Endothelial cell of umbilical vein (primary cell): Measurements from ENCODE around the gene PABPN1.

ENCODE experiments used
- MAX ChIP-seq: IDR thresholded peaks from 2 replicates; pipeline ENCODE4 v1.6.1; 2011; ENCODE audit not compliant: insufficient read depth, insufficient read length
- POLR2AphosphoS5 ChIP-seq: IDR thresholded peaks from 2 replicates; pipeline ENCODE4 v1.6.1; 2012; ENCODE audit warnings: low read depth, mild to moderate bottlenecking, control low read depth, low read length, moderate library complexity; ENCODE audit not compliant: insufficient read depth
- TF ChIP-seq, protein P1 (sequence below), 2 donors: IDR thresholded peaks; 1 replicate in 1 of 2; 2 replicates in 1 of 2; pipeline ENCODE4 v1.5.1; 2011; ENCODE audit warnings: low read length in 2 of 2, mild to moderate bottlenecking in 2 of 2, moderate library complexity in 2 of 2, control low read depth in 1 of 2, inconsistent platforms in 1 of 2, low read depth in 1 of 2; ENCODE audit not compliant: insufficient read depth in 1 of 2; ENCODE audit errors: extremely low read depth in 1 of 2

DNA sequence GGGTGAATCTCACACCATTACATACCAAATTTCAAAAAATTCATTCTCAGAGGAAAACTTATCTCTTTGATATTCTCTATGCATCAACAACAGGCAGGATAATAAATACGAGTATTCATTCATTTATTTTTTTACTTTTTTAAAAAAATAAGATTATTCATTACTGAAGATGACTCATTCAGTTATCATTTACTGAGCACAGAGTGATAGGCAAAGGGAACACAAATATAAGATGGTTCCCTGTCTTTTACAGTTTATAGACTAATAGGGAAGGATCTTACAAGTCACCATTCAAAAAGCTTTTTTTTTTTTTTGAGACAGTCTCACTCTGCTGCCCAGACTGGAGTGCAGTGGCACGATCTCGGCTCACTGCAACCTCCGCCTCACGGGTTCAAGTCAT, 5.0 kb upstream of the PABPN1 start:
- TF ChIP-seq, protein P1, sequence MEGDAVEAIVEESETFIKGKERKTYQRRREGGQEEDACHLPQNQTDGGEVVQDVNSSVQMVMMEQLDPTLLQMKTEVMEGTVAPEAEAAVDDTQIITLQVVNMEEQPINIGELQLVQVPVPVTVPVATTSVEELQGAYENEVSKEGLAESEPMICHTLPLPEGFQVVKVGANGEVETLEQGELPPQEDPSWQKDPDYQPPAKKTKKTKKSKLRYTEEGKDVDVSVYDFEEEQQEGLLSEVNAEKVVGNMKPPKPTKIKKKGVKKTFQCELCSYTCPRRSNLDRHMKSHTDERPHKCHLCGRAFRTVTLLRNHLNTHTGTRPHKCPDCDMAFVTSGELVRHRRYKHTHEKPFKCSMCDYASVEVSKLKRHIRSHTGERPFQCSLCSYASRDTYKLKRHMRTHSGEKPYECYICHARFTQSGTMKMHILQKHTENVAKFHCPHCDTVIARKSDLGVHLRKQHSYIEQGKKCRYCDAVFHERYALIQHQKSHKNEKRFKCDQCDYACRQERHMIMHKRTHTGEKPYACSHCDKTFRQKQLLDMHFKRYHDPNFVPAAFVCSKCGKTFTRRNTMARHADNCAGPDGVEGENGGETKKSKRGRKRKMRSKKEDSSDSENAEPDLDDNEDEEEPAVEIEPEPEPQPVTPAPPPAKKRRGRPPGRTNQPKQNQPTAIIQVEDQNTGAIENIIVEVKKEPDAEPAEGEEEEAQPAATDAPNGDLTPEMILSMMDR (IDR thresholded peaks at IDR 0.05; ENCODE audit: extremely low read depth in 1 of 2, insufficient read depth in 1 of 2, low read depth in 1 of 2, low read length in 2 of 2): no peak
- no peak for TF ChIP-seq POLR2AphosphoS5
- no peak for TF ChIP-seq MAX
